ENCODE results near the gene LRMDA. TPM values are rescaled to one million over a fixed set of nuclear protein-coding genes. Genes with fewer than 3 reads are reported as not detected.

Gene LRMDA
- total RNA-seq, 6 experiments from 2014 or later: 0.32 TPM; not detected in 5

GRCh38 chr10:75722609-75723008 lies 291.2 kb downstream of the LRMDA start:
- Mint-ChIP-seq H3K4me3 (no peak overlapping the region), H3K36me3 (ENCODE audit: low read depth) (no peaks in the 10 kb centered on the region), H3K4me1 (ENCODE audit: low read depth) (no peaks in the 10 kb centered on the region), H3K9me3 (no peaks in the 10 kb centered on the region; the same call in 1 of the 2 replicates), H3K27ac (no peak overlapping the region), H3K27me3 (ENCODE audit: insufficient read depth) (0 out of 2 replicates have a peak, but pooled peaks cover 1% of the 10 kb centered on the region)
- DNase-seq: no peak
- no peak for TF ChIP-seq CTCF (IDR thresholded peaks at IDR 0.05)

DNA sequence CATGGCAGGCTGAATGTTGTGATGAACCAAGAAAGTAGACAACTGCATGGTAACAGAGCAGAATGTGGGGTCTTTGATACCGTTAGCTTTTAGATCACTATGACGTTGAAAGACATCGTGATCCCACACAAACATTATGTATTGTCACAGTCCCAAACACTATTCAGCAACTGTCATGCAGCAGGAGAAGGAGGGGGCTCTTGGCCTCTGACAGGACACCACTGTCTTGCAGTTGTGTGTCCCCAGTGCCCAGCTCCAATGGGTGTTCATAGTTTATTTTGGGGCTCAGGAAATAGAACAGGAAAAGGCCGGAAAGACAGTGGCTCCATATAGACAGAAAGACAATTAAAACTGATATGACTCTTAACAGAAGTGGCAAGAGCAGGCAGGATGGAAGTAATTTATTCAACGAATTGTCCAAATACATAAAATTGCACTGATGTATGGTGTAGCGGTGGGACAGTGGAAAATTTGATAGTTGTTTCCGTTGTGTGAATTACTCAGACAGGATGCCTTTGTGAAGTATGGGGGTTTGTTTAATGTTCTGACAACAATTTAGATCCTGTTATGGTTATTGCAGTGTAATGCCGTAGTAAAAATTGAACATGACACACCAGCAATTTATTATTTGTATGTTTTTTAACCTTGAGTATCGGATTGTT lies 292.0 kb downstream of the LRMDA start:
- TF ChIP-seq CTCF (IDR thresholded peaks at IDR 0.05): no peak
- Mint-ChIP-seq H3K36me3 (ENCODE audit: low read depth) (no peaks in the 10 kb centered on the region), H3K4me3 (no peak overlapping the region), H3K27me3 (ENCODE audit: insufficient read depth) (no peaks in the 10 kb centered on the region; the same call in 1 of the 2 replicates), H3K27ac (no peak overlapping the region), H3K9me3 (no peaks in the 10 kb centered on the region; the same call in 1 of the 2 replicates), H3K4me1 (ENCODE audit: low read depth) (no peaks in the 10 kb centered on the region)
- DNase-seq: no peak

GRCh38 chr10:75724047-75724446 lies 292.6 kb downstream of the LRMDA start:
- TF ChIP-seq CTCF (IDR thresholded peaks at IDR 0.05): no peak
- no peaks in the 10 kb centered on the region; the same call in 1 of the 2 replicates for H3K9me3 Mint-ChIP-seq
- H3K27me3 Mint-ChIP-seq (ENCODE audit: insufficient read depth): no peaks in the 10 kb centered on the region; the same call in 1 of the 2 replicates

GRCh38 chr10:75726522-75727483 lies 295.4 kb downstream of the LRMDA start:
- Mint-ChIP-seq H3K36me3 (ENCODE audit: low read depth) (no peaks in the 10 kb centered on the region), H3K27me3 (ENCODE audit: insufficient read depth) (no peaks in the 10 kb centered on the region; the same call in 1 of the 2 replicates), H3K9me3 (no peaks in the 10 kb centered on the region; the same call in 1 of the 2 replicates), H3K4me1 (ENCODE audit: low read depth) (no peaks in the 10 kb centered on the region), H3K27ac (no peak overlapping the region), H3K4me3 (no peak overlapping the region)
- no peak for TF ChIP-seq CTCF (IDR thresholded peaks at IDR 0.05)
- no peak for DNase-seq

More at GRCh38 chr10:75724047-75724446, 292.6 kb downstream of the LRMDA start:
- H3K36me3 Mint-ChIP-seq (ENCODE audit: low read depth): no peaks in the 10 kb centered on the region
- no peak overlapping the region for H3K4me3 Mint-ChIP-seq
- DNase-seq: no peak
- H3K27ac Mint-ChIP-seq: no peak overlapping the region
- no peaks in the 10 kb centered on the region for H3K4me1 Mint-ChIP-seq (ENCODE audit: low read depth)

DNA sequence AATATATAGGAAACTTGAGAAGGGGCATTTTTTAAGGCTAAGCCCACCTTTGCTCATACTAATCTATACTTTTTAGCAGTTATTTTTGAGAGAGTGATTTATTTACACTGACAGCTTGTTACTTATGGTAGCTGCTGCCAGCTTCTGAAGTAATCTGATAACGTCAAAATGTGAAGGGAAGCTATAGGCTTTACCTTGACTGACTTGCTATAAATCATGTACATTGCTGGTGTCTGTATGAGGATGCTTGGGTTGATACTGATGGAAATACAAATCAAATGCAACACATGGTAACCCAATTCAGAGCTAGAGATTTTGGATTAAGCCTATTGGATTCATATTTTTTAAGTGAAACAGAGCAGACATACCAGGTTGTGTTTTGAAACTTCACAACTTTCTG lies 299.4 kb downstream of the LRMDA start:
- Mint-ChIP-seq H3K4me3 (no peak overlapping the region), H3K9me3 (no peaks in the 10 kb centered on the region; the same call in 1 of the 2 replicates), H3K27ac (no peak overlapping the region), H3K4me1 (ENCODE audit: low read depth) (no peaks in the 10 kb centered on the region), H3K27me3 (ENCODE audit: insufficient read depth) (peaks cover 2% of the 10 kb centered on the region), H3K36me3 (ENCODE audit: low read depth) (no peaks in the 10 kb centered on the region)
- TF ChIP-seq CTCF (IDR thresholded peaks at IDR 0.05): no peak
- DNase-seq: no peak
